ENCODE measurements around the gene CDH4. TPM values are rescaled to one million over a fixed set of nuclear protein-coding genes. Genes with fewer than 3 reads are reported as not detected.

The CDH4 gene
- total and polyA plus RNA-seq, 2 of the 8 experiments (the other 6 are each of a cell fraction or from before 2014, with no cell fraction given): 4.3 to 7.9 TPM

DNA sequence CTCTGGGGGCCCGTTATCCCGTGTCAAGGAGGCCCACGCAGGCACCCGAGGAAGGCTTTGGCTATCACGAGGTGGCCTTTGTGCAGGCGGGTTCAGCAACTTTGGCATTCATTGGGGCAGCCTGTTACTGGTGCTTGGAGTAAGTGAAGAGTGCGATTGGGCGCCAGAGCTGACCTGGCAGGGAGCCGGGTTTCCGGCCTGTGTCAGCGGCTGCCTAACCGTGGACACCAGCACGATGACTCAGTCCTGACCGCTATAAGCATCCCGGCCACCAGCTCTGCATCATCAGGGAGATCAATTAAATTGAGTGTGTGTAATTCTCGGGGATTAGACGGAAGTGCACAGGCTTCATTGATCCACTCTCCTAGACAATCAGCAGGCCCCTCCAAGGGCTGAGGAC is 45.9 kb downstream of the CDH4 start:
- no peak overlapping the region for H4K5ac ChIP-seq (ENCODE audit: insufficient read length, low read depth, low read length)
- DNase-seq (ENCODE audit: low read depth in 1 of 2, low spot score in 2 of 2): no peak
- ChIA-PET CTCF (ENCODE audit: partially characterized antibody) (interaction anchor here (0.6 to 2.0 kb wide), 3 partner anchors 36 to 127 kb away, joined by 3 to 7 read pairs (median 4); no protein-coding TSS in a partner anchor), POLR2A (ENCODE audit: partially characterized antibody) (no interaction called here)
- H2AFZ ChIP-seq (ENCODE audit: low read length): no peak overlapping the region
- no peaks in the 10 kb centered on the region for H3K79me1 ChIP-seq (ENCODE audit: low read depth, low read length)
- H2BK5ac ChIP-seq (ENCODE audit: low read depth, low read length): no peak overlapping the region
- 95% methylated on average over 17 of the region's 17 CpGs; no CpG with 5 or more reads in 1 of the 2 experiments for WGBS, 2 experiments (ENCODE audit: extremely low coverage in 1 of 2, insufficient coverage in 1 of 2, insufficient read length in 1 of 2, insufficient replicate concordance in 2 of 2, low coverage in 1 of 2, low lambda C conversion rate in 2 of 2, missing lambda C conversion rate in 1 of 2)
- no peaks in the 10 kb centered on the region for H3K36me3 ChIP-seq (ENCODE audit: control insufficient read depth in 2 of 4, insufficient read depth in 4 of 4, low read length in 3 of 4)
- no peak overlapping the region for H4K91ac ChIP-seq (replicated peaks; ENCODE audit: insufficient read length, low read length)
- H3K9me3 ChIP-seq (ENCODE audit: insufficient read depth in 2 of 2, low read depth in 1 of 2, low read length in 1 of 2): no peaks in the 10 kb centered on the region
- TF ChIP-seq CEBPB (IDR thresholded peaks at IDR 0.05; ENCODE audit: low read depth, low read length) (no peak), HDAC6 (IDR thresholded peaks at IDR 0.05; ENCODE audit: low read depth, low read length) (no peak)
- H3K4me2 ChIP-seq (ENCODE audit: insufficient read depth in 1 of 2, low read depth in 2 of 2, low read length in 2 of 2): no peak overlapping the region
- H3K79me2 ChIP-seq (ENCODE audit: control insufficient read depth in 1 of 2, insufficient read depth in 2 of 2, low read length in 2 of 2): no peaks in the 10 kb centered on the region
- H2BK120ac ChIP-seq (replicated peaks; ENCODE audit: low read depth, low read length): no peak overlapping the region
- no peak overlapping the region for H2BK12ac ChIP-seq (ENCODE audit: low read depth, low read length)
- H2BK20ac ChIP-seq (ENCODE audit: low read length): no peak overlapping the region
- H3K4me3 ChIP-seq (ENCODE audit: extremely low read depth in 1 of 4, insufficient read depth in 2 of 4, low read depth in 3 of 4, low read length in 4 of 4): no peak overlapping the region
- no peak overlapping the region for H3K14ac ChIP-seq (ENCODE audit: insufficient read length)
- no peak overlapping the region for H3K56ac ChIP-seq (replicated peaks; ENCODE audit: insufficient read length, low read depth, low read length)
- H3K23ac ChIP-seq (ENCODE audit: insufficient read length): no peak overlapping the region
- H3K27ac ChIP-seq (ENCODE audit: low read depth, low read length): no peak overlapping the region
- 0 out of 7 replicates have a peak, but pooled peaks cover 0 to 2% (median 0%) of the 10 kb centered on the region in 4 experiments for H3K27me3 ChIP-seq (replicated peaks in 1 of 4; ENCODE audit: control insufficient read depth in 3 of 4, extremely low read depth in 1 of 4, insufficient read depth in 3 of 4, low read length in 3 of 4)
- H3K4ac ChIP-seq (replicated peaks; ENCODE audit: insufficient read length, low read depth, low read length): no peak overlapping the region
- peaks cover 0 to 3% (median 0%) of the 10 kb centered on the region in 4 experiments; a peak in 3 of 7 replicates for H3K4me1 ChIP-seq (replicated peaks in 1 of 4; ENCODE audit: control insufficient read depth in 3 of 4, insufficient read depth in 4 of 4, low read length in 3 of 4)
- no peak overlapping the region for H3K18ac ChIP-seq (ENCODE audit: extremely low read depth, low read length)
- H2AK5ac ChIP-seq (ENCODE audit: low read depth, low read length): 0 out of 2 replicates have a peak overlapping the region, but pooled peaks have one; percentile 26
- H4K20me1 ChIP-seq (replicated peaks in 1 of 2; ENCODE audit: control insufficient read depth in 1 of 2, insufficient read depth in 2 of 2, low read length in 2 of 2): peaks cover 0 to 3% of the 10 kb centered on the region in 2 experiments
- no peak overlapping the region for H4K8ac ChIP-seq (ENCODE audit: extremely low read depth, insufficient read depth, low read length)
- H3K23me2 ChIP-seq (ENCODE audit: low read depth, low read length): peaks cover 3% of the 10 kb centered on the region; the same call in 1 of the 2 replicates
- H2BK15ac ChIP-seq (ENCODE audit: low read length): no peak overlapping the region
- FAIRE-seq: no peak
- H3K9ac ChIP-seq (replicated peaks in 1 of 4; ENCODE audit: extremely low read depth in 1 of 4, low read depth in 3 of 4, low read length in 3 of 4): no peak overlapping the region

All from H1 (cell line).